ENCODE results near the gene PKD2L2. TPM values are rescaled to one million over a fixed set of nuclear protein-coding genes. Genes with fewer than 3 reads are reported as not detected.
A peak's percentile ranks its signal among the peaks of the same experiment; 100 is the strongest.
"Not testable (repeated sequence)": the region's sequence is repeated elsewhere in the genome, so short reads cannot be mapped to it uniquely, and the experiment has no call there.

Gene PKD2L2
- total and polyA plus RNA-seq, 5 donors = 0.18 to 0.85 (median 0.52) TPM; not detected in 1

DNA sequence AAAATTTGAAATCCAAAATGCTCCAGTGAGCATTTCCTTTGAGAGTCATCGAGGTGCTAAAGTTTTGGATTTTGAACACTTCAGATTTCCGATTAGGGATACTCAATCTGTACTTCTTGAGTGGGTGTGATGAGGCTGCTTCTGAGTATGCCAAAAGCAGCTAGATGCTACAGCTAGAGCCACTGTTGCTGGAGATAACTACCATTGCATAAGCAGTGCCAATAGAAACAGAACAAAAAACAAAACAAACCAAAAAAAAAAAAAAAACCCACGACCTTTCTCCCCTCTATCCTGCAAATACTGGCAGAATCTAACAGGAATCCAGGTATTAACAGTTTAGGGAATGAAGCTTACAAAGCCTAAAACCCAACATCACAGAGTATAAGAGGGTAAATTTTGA is 43.5 kb downstream of the PKD2L2 start:
- intact Hi-C loops (cut with DNase I) = loop anchor here in 1 of 4 donors (10.0 kb wide), 1 partner anchor 52 kb away; no protein-coding TSS in a partner anchor
- DNase-seq = no peak
- ATAC-seq = peak; percentile 82 to 90
- Histone ChIP-seq H3K9me3 (ENCODE audit: control insufficient read depth, low read length) (no peaks in the 10 kb centered on the region), H3K4me1 (ENCODE audit: control insufficient read depth, insufficient read depth, low read length) (no peaks in the 10 kb centered on the region), H3K27me3 (ENCODE audit: control insufficient read depth, insufficient read depth) (no peaks in the 10 kb centered on the region), H3K4me3 (ENCODE audit: low read length) (no peak overlapping the region), H3K27ac (ENCODE audit: low read length) (no peak overlapping the region)
- 23% methylated on average over 3 of the region's 3 CpGs for WGBS

DNA sequence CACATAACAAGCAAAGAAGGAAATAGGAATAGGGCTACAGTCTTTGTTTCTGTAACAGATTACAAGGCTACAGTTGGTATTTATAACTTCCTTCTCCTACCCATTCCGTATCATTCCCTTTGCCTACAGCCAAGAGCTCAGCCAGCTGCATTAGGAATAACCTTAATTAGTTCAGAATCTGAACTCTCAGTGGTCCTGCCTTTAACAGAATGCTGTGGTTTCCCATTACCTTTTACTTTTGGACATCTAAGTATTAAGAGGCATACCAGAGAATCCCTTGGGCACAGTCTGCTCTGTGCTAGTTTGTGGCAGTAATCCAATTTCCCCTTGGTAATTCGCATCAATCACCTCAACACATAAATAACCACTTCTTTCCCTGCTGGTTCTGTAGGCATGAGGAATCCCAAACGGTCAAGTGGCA is 44.2 kb downstream of the PKD2L2 start:
- no peaks in the 10 kb centered on the region for H3K9me3 ChIP-seq (ENCODE audit: control insufficient read depth, low read length)
- H3K27me3 ChIP-seq (ENCODE audit: control insufficient read depth, insufficient read depth) = no peaks in the 10 kb centered on the region
- no peak for DNase-seq
- H3K27ac ChIP-seq (ENCODE audit: low read length) = peak overlapping the region; percentile 62
- H3K4me3 ChIP-seq (ENCODE audit: low read length) = no peak overlapping the region
- peak; percentile 34 to 47 for ATAC-seq
- intact Hi-C loops (cut with DNase I) = loop anchor here in 1 of 4 donors (10.0 kb wide), 1 partner anchor 51 kb away; no protein-coding TSS in a partner anchor
- WGBS = 26% methylated on average over 3 of the region's 3 CpGs
- no peaks in the 10 kb centered on the region for H3K4me1 ChIP-seq (ENCODE audit: control insufficient read depth, insufficient read depth, low read length)

DNA sequence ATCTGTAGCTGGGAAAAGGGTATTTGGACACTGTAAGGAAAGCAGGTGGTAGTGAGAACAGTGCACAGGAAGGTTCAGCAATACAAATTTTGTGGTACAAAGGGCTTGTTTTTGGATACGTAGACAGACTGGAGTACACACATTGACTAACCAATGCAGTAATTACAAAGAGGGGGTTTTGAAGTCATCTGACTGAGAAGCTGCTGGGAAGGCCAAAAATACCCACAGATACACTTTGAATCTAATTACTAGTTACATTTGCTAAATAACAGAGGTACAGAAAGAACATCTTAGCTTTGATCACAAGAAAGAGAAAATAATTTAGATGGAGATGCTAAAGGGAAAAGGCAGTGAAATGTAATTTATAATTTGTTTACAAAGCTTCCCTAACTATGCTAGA is 45.9 kb downstream of the PKD2L2 start:
- Histone ChIP-seq H3K4me1 (ENCODE audit: control insufficient read depth, insufficient read depth, low read length) (no peaks in the 10 kb centered on the region), H3K27me3 (ENCODE audit: control insufficient read depth, insufficient read depth) (no peaks in the 10 kb centered on the region), H3K9me3 (ENCODE audit: control insufficient read depth, low read length) (no peaks in the 10 kb centered on the region), H3K27ac (ENCODE audit: low read length) (no peak overlapping the region), H3K4me3 (ENCODE audit: low read length) (no peak overlapping the region)
- DNase-seq (no peak), ATAC-seq (no peak)
- WGBS = 62% methylated on average over 1 of the region's 1 CpG
- intact Hi-C loops (cut with DNase I) = loop anchor here in 1 of 4 donors (10.0 kb wide), 1 partner anchor 50 kb away; no protein-coding TSS in a partner anchor

DNA sequence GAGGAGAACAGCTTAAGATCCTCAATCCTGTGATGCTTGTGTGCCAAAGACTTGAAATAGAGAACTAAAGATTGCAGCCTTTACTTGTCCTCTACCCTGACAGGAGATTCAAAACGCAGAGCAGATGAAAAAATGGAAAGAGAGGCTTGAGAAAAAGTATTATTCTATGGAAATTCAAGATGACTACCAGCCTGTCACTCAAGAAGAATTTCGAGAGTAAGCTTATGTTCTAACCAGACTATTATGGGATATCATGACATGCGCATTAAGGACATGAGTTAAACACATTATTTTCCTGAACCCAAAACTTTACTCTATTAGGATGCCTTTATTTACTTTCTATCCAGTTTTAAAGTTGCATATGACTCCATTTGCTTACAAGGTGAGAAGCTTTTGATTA is 46.4 kb downstream of the PKD2L2 start:
- no peak overlapping the region for H3K27ac ChIP-seq (ENCODE audit: low read length)
- WGBS = 80% methylated on average over 3 of the region's 3 CpGs
- H3K4me1 ChIP-seq (ENCODE audit: control insufficient read depth, insufficient read depth, low read length) = no peaks in the 10 kb centered on the region
- no peak for ATAC-seq
- H3K9me3 ChIP-seq (ENCODE audit: control insufficient read depth, low read length) = no peaks in the 10 kb centered on the region
- intact Hi-C loops (cut with DNase I) = loop anchor here in 1 of 4 donors (10.0 kb wide), 1 partner anchor 49 kb away; no protein-coding TSS in a partner anchor
- H3K27me3 ChIP-seq (ENCODE audit: control insufficient read depth, insufficient read depth) = no peaks in the 10 kb centered on the region
- DNase-seq = no peak
- H3K4me3 ChIP-seq (ENCODE audit: low read length) = no peak overlapping the region

DNA sequence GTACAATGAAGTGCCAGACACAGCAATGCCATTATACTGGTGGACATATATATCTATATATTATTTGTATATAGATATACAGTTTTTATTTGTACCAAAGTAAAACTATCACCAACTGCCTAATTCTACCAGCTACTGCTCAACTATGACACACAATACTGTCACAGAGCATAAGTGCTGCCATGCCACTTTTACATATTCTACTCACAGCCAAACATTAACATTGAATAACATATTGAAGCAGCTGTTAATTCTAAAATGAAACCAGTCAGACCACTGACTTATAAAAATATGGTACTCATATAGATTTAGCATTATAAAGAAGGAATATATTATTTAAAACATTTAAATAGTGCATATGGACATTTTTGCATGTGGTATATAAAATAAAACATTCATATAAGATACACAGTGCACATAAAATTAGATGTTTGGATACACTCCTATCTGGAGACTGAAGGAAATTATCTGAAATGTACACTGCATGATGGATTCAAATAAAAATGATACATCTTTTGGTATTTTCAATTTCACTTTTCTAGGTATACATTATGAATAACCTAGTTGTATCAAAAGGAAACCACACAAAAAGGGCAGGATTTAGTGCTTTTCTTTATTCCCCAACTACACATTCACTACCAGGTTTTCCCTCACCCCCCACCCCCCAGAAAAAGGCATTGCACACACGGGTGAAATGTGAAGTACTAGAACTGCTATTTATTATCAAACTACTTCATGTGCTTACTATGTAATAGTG is 48.9 kb downstream of the PKD2L2 start:
- ATAC-seq = no peak
- Histone ChIP-seq H3K9me3 (ENCODE audit: control insufficient read depth, low read length) (no peaks in the 10 kb centered on the region), H3K27ac (ENCODE audit: low read length) (no peak overlapping the region), H3K4me1 (ENCODE audit: control insufficient read depth, insufficient read depth, low read length) (no peaks in the 10 kb centered on the region), H3K27me3 (ENCODE audit: control insufficient read depth, insufficient read depth) (no peaks in the 10 kb centered on the region), H3K4me3 (ENCODE audit: low read length) (no peak overlapping the region)
- intact Hi-C loops (cut with DNase I) = loop anchor here in 1 of 4 donors (10.0 kb wide), 1 partner anchor 47 kb away; no protein-coding TSS in a partner anchor
- no peak for DNase-seq
- 60% methylated on average over 1 of the region's 1 CpG for WGBS

DNA sequence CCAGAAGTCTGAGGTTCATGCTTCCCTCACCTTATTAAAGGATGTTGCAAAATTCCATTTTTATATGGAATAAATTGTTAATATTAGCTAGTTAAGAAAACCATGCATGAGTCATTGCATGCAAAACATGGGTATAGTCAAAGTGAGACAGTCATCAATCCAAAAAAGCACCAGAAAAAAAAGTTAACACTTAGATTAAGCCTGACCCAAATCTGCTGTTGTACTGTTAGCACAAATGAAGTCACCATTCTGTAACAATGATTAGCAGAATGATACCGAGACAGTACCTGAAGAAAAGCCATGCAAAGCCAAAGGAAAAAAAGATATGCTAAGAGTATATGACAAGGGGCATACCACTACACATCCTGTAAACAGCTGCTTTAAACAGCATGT is 49.5 kb downstream of the PKD2L2 start:
- no peaks in the 10 kb centered on the region for H3K9me3 ChIP-seq (ENCODE audit: control insufficient read depth, low read length)
- WGBS = 89% methylated on average over 1 of the region's 1 CpG
- no peaks in the 10 kb centered on the region for H3K4me1 ChIP-seq (ENCODE audit: control insufficient read depth, insufficient read depth, low read length)
- H3K27me3 ChIP-seq (ENCODE audit: control insufficient read depth, insufficient read depth) = no peaks in the 10 kb centered on the region
- DNase-seq (no peak), ATAC-seq (no peak)
- H3K4me3 ChIP-seq (ENCODE audit: low read length) = no peak overlapping the region
- no peak overlapping the region for H3K27ac ChIP-seq (ENCODE audit: low read length)
- intact Hi-C loops (cut with DNase I) = loop anchor here in 1 of 4 donors (10.0 kb wide), 1 partner anchor 46 kb away; no protein-coding TSS in a partner anchor

DNA sequence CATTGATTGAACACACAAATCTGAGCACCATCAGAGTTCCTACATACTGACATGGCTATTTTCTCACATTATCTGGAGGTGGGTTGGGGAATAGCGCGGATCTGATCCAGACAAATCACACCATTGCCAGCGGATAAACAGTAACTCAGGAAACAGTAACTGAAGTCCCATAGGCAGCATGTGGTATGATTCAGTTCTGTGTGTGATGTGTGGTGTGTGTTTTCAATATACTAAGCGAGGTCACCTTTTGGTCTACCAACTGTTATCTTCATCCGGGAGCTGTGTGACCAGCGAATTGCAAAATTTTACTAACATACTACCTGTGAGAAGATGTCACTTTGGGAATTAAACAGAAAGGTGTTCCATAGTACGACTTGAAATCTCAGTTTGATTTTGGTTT is 50.1 kb downstream of the PKD2L2 start:
- Histone ChIP-seq H3K27me3 (ENCODE audit: control insufficient read depth, insufficient read depth) (no peaks in the 10 kb centered on the region), H3K4me3 (ENCODE audit: low read length) (no peak overlapping the region), H3K4me1 (ENCODE audit: control insufficient read depth, insufficient read depth, low read length) (no peaks in the 10 kb centered on the region), H3K27ac (ENCODE audit: low read length) (no peak overlapping the region), H3K9me3 (ENCODE audit: control insufficient read depth, low read length) (no peaks in the 10 kb centered on the region)
- DNase-seq (no peak), ATAC-seq (no peak)
- WGBS = 80% methylated on average over 7 of the region's 7 CpGs
- intact Hi-C loops (cut with DNase I) = loop anchor here in 1 of 4 donors (10.0 kb wide), 1 partner anchor 45 kb away; no protein-coding TSS in a partner anchor

DNA sequence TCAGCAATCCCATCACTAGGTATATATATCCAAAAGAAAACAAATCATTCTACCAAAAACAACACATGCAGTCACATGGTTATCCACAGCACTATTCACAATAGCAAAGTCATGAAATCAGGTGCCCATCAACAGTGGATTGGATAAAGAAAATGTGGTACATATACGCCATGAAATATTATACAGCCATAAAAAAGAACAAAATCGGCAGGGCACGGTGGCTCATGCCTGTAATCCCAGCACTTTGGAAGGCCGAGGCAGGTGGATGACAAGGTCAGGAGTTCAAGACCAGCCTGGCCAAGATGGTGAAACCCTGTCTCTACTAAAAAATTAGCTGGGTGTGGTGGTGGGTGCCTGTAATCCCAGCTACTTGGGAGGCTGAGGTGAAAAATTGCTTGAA is 55.0 kb downstream of the PKD2L2 start:
- H3K27me3 ChIP-seq (ENCODE audit: control insufficient read depth, insufficient read depth); DNase-seq; H3K9me3 ChIP-seq (ENCODE audit: control insufficient read depth, low read length); H3K4me3 ChIP-seq (ENCODE audit: low read length); ATAC-seq; H3K4me1 ChIP-seq (ENCODE audit: control insufficient read depth, insufficient read depth, low read length); H3K27ac ChIP-seq (ENCODE audit: low read length); intact Hi-C loops (cut with DNase I): not testable (repeated sequence)
- WGBS = 99% methylated on average over 4 of the region's 4 CpGs

DNA sequence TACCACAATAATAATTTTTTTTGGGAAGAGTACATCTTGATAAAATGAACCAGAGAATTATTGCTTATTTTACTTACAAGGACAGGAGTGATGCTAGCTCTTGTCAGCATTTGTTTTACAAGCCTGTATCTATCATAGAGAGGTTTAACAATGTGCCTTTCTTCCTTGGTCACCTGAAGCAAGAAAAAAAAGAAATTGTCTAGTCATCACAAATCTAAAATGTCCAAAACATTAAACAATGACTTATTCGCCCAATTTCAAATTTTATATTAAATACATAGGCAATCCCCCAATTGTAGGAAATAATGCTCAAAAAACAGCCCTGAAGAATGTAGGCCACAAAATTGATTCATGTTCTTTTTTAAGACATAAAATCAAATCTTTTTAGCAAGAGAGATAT is 56.6 kb downstream of the PKD2L2 start:
- no peak for ATAC-seq
- H3K9me3 ChIP-seq (ENCODE audit: control insufficient read depth, low read length) = no peaks in the 10 kb centered on the region
- no peak overlapping the region for H3K27ac ChIP-seq (ENCODE audit: low read length)
- no peak overlapping the region for H3K4me3 ChIP-seq (ENCODE audit: low read length)
- H3K27me3 ChIP-seq (ENCODE audit: control insufficient read depth, insufficient read depth) = no peaks in the 10 kb centered on the region
- no peak for DNase-seq
- H3K4me1 ChIP-seq (ENCODE audit: control insufficient read depth, insufficient read depth, low read length) = no peaks in the 10 kb centered on the region
- WGBS = 97% methylated on average over 1 of the region's 1 CpG
- intact Hi-C loops (cut with DNase I) = no loop called here

DNA sequence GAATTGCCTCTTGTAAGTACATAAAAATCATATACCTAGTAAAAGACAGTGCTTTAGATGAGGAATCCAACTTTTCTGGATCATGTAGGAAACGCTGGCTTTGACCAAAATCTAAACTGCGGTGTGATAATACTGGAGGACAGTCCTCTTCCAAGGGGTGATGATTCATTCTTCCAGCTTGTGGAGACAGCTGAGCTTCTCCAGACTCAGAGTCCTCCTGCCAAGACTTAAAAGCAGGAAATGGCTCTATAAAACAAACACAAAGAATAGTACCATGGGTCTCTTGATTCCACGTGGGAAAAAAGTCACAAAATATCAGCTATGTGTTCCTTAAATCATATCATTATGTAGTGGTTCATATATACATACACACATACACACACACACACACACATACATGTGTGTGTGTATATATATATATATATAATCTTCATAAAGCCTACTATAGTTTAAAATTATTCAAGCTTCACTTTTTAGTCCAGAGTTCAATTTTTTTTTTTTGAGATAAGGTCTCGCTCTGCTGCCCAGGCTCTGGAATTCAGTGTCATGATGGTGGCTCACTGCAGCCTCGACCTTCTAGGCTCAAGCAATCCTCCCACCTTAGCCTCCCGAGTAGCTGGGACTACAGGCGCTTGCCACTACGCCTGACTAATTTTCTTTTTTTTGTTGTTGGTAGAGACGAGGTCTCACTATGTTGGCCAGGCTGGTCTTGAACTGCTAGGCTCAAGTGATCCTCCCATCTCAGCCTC is 65.0 kb downstream of the PKD2L2 start:
- Histone ChIP-seq H3K4me3 (ENCODE audit: low read length) (no peak overlapping the region), H3K27ac (ENCODE audit: low read length) (peak overlapping the region; percentile 64), H3K27me3 (ENCODE audit: control insufficient read depth, insufficient read depth) (no peaks in the 10 kb centered on the region), H3K9me3 (ENCODE audit: control insufficient read depth, low read length) (no peaks in the 10 kb centered on the region), H3K4me1 (ENCODE audit: control insufficient read depth, insufficient read depth, low read length) (peaks cover 3% of the 10 kb centered on the region)
- 55% methylated on average over 9 of the region's 9 CpGs for WGBS
- intact Hi-C loops (cut with DNase I) = no loop called here
- DNase-seq (peak in 1 of 3 donors; percentile 29), ATAC-seq (peak; percentile 92 to 97)

DNA sequence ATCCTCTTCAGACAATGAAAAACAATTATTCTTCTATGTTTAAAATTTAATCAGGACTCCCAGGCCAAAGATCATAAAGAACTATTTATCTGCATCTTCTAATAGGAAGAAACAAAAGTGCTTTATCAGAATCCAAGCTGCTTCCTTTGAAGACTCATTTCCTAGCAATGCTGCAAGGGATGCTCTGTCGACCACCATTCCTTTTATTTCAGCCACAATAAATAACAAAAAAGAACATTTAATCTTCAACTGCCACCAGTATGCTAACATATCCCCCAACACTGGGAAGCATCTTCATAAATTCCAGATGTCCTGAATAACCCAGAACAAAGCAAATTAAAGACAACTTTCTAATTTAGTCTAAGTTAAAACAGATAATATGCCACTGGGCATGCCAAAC is 68.7 kb downstream of the PKD2L2 start:
- DNase-seq = no peak
- peaks cover 3% of the 10 kb centered on the region for H3K4me1 ChIP-seq (ENCODE audit: control insufficient read depth, insufficient read depth, low read length)
- intact Hi-C loops (cut with DNase I) = no loop called here
- no peak overlapping the region for H3K4me3 ChIP-seq (ENCODE audit: low read length)
- no peak for ATAC-seq
- no peaks in the 10 kb centered on the region for H3K9me3 ChIP-seq (ENCODE audit: control insufficient read depth, low read length)
- H3K27ac ChIP-seq (ENCODE audit: low read length) = no peak overlapping the region
- 40% methylated on average over 1 of the region's 1 CpG for WGBS
- H3K27me3 ChIP-seq (ENCODE audit: control insufficient read depth, insufficient read depth) = no peaks in the 10 kb centered on the region

All from right cardiac atrium (tissue), 5 donors.